Suprapubic skin (tissue), 3 donors: ENCODE data around the gene DPF1.

Experiments used
- CTCF ChIP-seq, 2 donors: fragments of 200-600 bp in 1 of 2; fragments of 450-650 bp in 1 of 2; sonication (generic) in 1 of 2; IDR thresholded peaks; one replicate each; pipeline ENCODE4 v1.5.1; 2016 to 2019; ENCODE audit warnings: antibody characterized with exemption in 2 of 2, mild to moderate bottlenecking in 1 of 2, moderate library complexity in 1 of 2
- EP300 ChIP-seq: sonication (generic); formaldehyde crosslinking; IDR thresholded peaks from one replicate; pipeline ENCODE4 v1.6.1; 2017; ENCODE audit warnings: antibody characterized with exemption
- POLR2A ChIP-seq, 2 donors: fragments of 450-650 bp; IDR thresholded peaks; one replicate each; pipeline ENCODE4 v1.6.1; 2017; ENCODE audit warnings: antibody characterized with exemption in 2 of 2, mild to moderate bottlenecking in 2 of 2, moderate library complexity in 2 of 2

- no peak for TF ChIP-seq POLR2A (IDR thresholded peaks at IDR 0.05)
- no peak for TF ChIP-seq EP300
- no peak for TF ChIP-seq CTCF (IDR thresholded peaks at IDR 0.05)
Observed at GRCh38 chr19:38265213-38265861, 41.3 kb upstream of the DPF1 start.
